ENCODE measurements around the gene NPAS3.

NPAS3 gene

GRCh38 chr14:33511851-33512640 is 573.4 kb downstream of the NPAS3 start:
- no peak for DNase-seq (ENCODE audit: low read depth in 3 of 3)

GRCh38 chr14:33515441-33515840 is 576.8 kb downstream of the NPAS3 start:
- DNase-seq (ENCODE audit: low read depth in 3 of 3) = no peak

- DNase-seq (ENCODE audit: low read depth in 3 of 3) = no peak
These were observed 577.2 kb downstream of the NPAS3 start for GRCh38 chr14:33515899-33516298.

GRCh38 chr14:33516898-33517436 is 578.3 kb downstream of the NPAS3 start:
- no peak for DNase-seq (ENCODE audit: low read depth in 3 of 3)

GRCh38 chr14:33521192-33521591 is 582.5 kb downstream of the NPAS3 start:
- no peak for DNase-seq (ENCODE audit: low read depth in 3 of 3)

- no peak for DNase-seq (ENCODE audit: low read depth in 3 of 3)
These were observed 585.6 kb downstream of the NPAS3 start for GRCh38 chr14:33524244-33524643.

GRCh38 chr14:33525626-33526025 is 586.9 kb downstream of the NPAS3 start:
- no peak for DNase-seq (ENCODE audit: low read depth in 3 of 3)

- DNase-seq (ENCODE audit: low read depth in 3 of 3) = no peak
These were observed 588.5 kb downstream of the NPAS3 start for GRCh38 chr14:33527023-33527634.

GRCh38 chr14:33528655-33529054 is 590.0 kb downstream of the NPAS3 start:
- DNase-seq (ENCODE audit: low read depth in 3 of 3) = no peak

GRCh38 chr14:33529787-33530757 is 591.4 kb downstream of the NPAS3 start:
- no peak for DNase-seq (ENCODE audit: low read depth in 3 of 3)

- DNase-seq (ENCODE audit: low read depth in 3 of 3) = no peak
These were observed 593.9 kb downstream of the NPAS3 start for GRCh38 chr14:33532553-33532952.

- no peak for DNase-seq (ENCODE audit: low read depth in 3 of 3)
These were observed 595.4 kb downstream of the NPAS3 start for GRCh38 chr14:33534104-33534503.

- no peak for DNase-seq (ENCODE audit: low read depth in 3 of 3)
These were observed 596.0 kb downstream of the NPAS3 start for GRCh38 chr14:33534632-33535031.

GRCh38 chr14:33539918-33540357 is 601.3 kb downstream of the NPAS3 start:
- DNase-seq (ENCODE audit: low read depth in 3 of 3) = no peak

GRCh38 chr14:33541171-33541570 is 602.5 kb downstream of the NPAS3 start:
- no peak for DNase-seq (ENCODE audit: low read depth in 3 of 3)

- DNase-seq (ENCODE audit: low read depth in 3 of 3) = no peak
These were observed 603.9 kb downstream of the NPAS3 start for GRCh38 chr14:33542338-33543287.

GRCh38 chr14:33545696-33546095 is 607.0 kb downstream of the NPAS3 start:
- no peak for DNase-seq (ENCODE audit: low read depth in 3 of 3)

- no peak for DNase-seq (ENCODE audit: low read depth in 3 of 3)
These were observed 609.9 kb downstream of the NPAS3 start for GRCh38 chr14:33548606-33549005.

- DNase-seq (ENCODE audit: low read depth in 3 of 3) = no peak
These were observed 613.3 kb downstream of the NPAS3 start for GRCh38 chr14:33551963-33552362.

- DNase-seq (ENCODE audit: low read depth in 3 of 3) = no peak
These were observed 615.1 kb downstream of the NPAS3 start for GRCh38 chr14:33553706-33554278.

Data from stimulated activated CD4-positive, alpha-beta T cell treated with anti-CD3 and anti-CD28 coated beads, TNF-alpha, amount 100 ng/mL, for 4 hours (primary cell).